EL (cell line): Measurements from ENCODE around the gene PSMG3.
A peak's percentile ranks its signal among the peaks of the same experiment; 100 is the strongest.

Source experiments
- DNase-seq: peaks from one replicate; pipeline ENCODE4 v3.0.0-alpha.2; 2016

The PSMG3 gene, protein sequence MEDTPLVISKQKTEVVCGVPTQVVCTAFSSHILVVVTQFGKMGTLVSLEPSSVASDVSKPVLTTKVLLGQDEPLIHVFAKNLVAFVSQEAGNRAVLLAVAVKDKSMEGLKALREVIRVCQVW

GRCh38 chr7:1569833-1570632, at the start of gene PSMG3:
Gene PSMG3, minus strand, starts transcription at chr7:1570032. Its CDS starts 693 bp downstream, at chr7:1569339.
- peak; percentile 89 for DNase-seq

DNA sequence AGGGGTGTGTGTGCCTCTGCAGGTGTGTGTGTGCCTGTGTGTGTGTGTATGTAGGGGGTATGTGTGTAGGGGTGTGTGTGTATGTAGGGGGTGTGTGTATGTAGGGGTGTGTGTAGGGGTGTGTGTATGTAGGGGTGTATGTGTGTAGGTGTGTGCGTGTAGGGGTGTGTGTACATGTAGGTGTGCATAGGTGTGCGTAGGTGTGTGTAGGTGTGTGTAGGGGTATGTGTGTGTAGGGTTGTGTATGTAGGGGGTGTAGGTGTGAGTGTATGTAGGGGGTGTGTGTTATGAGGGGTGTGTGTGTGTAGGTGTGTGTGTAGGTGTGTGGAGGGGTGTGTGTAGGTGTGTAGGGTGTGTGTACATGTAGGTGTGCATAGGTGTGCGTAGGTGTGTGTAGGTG, 48.6 kb upstream of the PSMG3 start:
- DNase-seq = no peak

DNA sequence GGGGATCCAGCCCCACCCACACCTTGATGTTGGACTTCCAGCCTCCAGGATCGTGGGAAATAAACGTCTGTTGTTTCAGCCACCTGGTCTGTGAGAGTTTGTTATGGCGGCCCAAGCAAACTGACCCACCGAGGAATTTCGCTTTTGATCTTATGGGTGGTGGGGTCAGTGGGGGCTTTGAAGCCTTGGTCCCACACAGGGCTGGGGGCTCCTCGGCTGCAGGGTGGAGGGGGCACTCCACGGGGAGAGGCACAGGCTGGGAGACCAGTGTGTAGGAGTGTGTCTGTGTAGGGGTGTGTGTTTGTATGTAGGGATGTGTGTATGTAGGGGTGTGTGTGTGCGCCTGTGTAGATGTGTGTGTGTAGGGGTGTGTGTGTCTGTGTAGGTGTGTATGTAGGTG, 48.1 kb upstream of the PSMG3 start:
- DNase-seq = no peak

DNA sequence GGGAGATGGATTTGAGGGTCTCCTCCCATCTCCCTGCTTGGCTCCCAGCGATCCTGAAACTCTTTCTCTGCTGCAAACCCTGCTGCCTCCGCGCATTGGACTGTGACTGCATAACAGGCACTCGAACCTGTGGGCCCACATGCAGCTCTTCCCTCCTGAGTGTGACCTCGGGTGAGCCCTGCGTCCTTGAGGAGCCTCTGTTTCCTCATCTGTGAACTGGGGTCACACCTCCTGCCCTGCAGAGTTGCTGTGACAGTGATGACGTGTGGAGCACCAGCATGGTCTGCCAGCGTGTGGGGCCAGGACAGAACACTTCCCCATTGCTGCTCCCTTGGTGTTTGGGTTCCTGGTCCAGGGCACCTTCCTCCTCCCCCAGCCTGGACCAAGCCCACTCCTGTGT, 46.9 kb upstream of the PSMG3 start:
- no peak for DNase-seq

DNA sequence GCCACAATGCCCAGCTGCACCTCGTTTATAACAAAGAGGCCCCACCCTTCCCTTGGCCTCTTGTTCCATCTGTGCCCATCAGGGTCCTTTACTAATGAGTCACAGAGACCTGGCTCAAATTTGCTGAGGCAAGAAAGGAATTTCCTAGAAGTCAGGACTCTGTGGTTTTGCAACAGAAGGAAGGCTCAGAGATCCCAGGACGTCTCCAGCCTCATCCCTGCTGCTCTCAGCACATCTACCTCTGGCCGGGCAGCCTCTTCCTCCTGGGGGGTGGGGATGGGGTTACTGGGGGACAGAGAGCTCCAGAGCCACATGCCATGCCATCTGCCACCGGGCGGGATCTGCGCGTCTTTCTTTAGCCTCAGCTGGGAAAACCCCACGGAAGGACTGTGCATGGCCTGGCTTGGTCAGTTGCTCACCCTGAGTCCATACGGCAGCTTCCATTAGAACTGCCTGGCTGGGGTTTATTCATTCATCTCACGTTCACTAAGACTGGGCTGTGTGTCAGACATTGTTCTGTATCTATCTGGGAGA, 41.9 kb upstream of the PSMG3 start:
- peak; percentile 90 for DNase-seq

GRCh38 chr7:1610678-1611302, 41.0 kb upstream of the PSMG3 start:
- no peak for DNase-seq

DNA sequence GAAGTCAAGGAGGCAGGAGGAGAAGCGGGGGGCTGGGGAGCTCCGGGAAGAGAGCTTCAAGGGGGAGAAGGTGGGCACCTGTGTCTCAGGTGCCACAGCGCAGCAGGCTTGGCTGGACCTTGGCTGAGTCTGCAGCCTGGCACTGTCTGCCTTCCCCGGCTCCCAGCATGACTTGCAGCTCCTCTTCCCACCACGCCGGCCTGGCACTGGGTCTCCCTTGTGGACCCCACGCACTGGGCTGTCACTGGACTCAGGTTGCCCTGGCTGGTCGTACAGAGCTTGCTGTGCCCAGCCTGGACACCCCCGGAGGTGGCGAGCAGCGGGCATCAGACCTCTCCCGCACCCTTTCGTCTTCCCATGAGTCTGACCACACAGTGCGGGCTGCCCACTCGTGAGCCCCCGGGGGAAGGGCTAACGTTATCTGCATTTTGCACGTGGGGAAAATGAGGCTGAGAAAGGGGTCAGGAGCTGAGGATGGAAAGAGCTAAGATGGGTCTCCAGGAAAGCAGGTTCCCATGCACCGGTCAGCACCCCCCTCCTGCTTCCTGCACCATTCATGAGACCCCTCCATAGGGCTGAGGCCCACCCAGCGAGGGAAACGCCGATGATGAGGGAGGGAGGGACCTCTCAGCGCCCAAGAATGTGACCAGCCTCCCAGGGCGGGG, 40.3 kb upstream of the PSMG3 start:
- DNase-seq = no peak

- no peak for DNase-seq
Observed at GRCh38 chr7:1609023-1609422, 39.2 kb upstream of the PSMG3 start.

- no peak for DNase-seq
Observed at GRCh38 chr7:1608318-1608717, 38.5 kb upstream of the PSMG3 start.

GRCh38 chr7:1607696-1608095, 37.9 kb upstream of the PSMG3 start:
- no peak for DNase-seq

DNA sequence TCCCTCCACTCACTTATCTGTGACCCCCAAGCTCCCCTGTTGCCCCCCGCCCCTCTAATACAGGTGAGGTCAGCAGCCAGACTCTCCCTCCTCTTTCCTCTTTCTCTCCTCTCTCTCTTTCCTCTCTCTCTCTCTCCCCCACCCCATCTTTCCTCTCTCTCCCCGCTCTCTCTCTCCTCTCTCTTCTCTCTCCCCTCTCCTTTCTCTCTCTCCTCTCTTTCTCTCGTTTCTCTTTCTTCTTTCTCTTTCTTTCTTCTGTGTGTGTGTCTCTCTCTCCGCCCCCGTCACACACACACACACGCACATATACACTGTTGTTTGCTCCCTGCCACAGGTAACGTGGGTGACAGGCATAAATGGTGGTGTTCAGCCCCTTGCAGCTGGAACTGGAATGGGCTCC, 37.2 kb upstream of the PSMG3 start:
- no peak for DNase-seq

- no peak for DNase-seq
Observed at GRCh38 chr7:1604383-1604782, 34.6 kb upstream of the PSMG3 start.

DNA sequence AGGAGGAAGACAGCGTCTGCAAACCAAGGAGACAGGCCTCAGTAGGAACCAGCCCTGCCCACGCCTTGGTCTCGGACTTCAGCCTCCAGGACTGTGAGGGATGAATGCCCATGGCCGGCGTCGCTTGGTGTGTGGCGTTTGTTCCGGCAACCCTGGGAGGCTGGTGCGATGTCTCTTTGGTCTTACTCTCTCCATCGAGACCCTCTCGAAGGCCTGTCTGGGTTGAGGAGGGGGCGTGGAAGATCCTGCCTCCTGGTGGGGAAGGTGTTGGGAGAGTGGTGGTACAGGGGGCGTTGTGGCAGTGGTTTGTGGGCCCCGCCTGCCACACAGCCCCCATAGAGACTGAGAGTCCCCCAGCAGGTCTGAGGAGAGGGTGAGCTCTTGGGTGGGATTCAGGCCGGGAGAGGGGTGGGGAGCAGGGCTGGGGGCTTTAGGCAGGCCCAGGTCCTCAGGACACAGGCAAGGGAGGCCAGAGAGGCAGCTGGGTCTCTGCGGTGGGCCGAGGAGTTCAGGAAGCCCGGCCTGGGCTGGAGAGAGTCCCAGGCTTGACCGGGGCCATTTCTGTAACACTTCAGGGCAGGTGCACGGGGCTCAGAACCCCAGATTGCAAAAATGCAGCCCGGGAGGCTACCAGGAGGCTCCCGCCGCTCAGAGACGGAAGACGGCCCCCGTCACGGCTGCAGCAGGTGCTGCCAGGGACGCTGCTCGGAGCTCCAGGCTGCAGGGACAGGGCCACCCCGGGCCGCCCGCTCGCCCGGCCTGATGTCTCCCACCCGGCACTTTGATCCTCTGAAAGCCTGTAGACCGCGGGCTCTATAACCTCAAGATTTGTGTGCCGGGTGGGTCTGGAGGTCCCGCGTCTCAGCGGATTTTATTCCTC, 33.8 kb upstream of the PSMG3 start:
- no peak for DNase-seq

- DNase-seq = no peak
Observed at GRCh38 chr7:1602386-1602785, 32.6 kb upstream of the PSMG3 start.

DNA sequence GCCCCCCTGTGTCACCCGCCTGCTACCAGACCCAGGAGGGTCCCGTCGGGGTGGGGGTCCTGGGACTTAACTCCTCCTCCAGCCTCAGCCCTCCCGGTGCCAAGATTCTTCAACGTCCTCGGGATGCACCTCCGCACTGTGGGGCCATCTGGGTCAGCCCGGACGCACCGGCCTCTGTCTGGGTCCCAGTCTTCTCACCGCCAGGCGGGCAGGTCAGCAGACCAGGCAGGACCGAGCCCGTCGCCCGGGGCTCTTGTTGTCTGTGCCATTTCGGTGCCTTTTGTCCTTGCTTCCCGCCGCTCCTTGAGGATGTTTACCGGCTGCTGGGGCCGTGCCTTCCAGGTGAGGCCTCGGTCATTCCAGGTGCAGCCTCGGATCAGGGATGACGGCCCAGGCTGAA, 32.1 kb upstream of the PSMG3 start:
- DNase-seq = no peak

- no peak for DNase-seq
Observed at GRCh38 chr7:1599640-1600395, 30.0 kb upstream of the PSMG3 start.

DNA sequence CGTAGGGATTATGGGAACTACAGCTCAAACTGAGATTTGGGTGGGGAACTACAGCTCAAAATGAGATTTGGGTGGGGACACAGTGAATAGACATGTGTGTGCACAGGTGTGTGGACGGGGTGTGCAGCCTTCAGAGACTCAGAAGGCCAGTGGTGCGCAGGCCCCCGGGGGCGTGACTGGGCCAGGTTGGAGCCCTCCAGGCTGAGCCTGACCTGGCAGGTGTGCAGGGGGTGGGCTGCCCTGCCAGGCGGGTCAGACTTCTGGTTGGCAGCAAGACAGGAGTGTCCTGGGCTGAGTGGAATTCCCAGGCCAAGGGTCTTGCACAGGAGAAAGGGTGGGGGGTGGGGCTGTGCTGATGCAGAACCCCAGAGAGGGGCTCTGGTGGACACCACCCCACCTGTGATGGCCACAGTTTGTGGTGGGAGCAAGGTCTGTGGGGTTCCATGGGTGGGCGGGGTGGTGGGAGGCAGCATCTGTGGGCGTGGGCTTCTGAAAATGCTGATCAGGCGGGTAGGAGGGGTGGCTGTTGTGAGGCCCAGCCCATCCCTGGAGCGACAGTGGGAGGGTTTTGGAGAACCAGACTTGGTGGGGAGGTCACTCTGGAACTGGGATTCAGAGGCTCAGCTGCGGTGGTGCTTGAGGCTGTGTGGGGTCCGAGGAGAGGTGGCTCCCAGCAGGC, 29.3 kb upstream of the PSMG3 start:
- DNase-seq = no peak

- DNase-seq = no peak
Observed at GRCh38 chr7:1598286-1598685, 28.5 kb upstream of the PSMG3 start.

GRCh38 chr7:1597791-1598190, 28.0 kb upstream of the PSMG3 start:
- DNase-seq = no peak

- no peak for DNase-seq
Observed at GRCh38 chr7:1597066-1597760, 27.4 kb upstream of the PSMG3 start.
